GM10266 (cell line): ENCODE measurements around the gene NR3C1.

Experiments
- DNase-seq: peaks from one replicate; pipeline ENCODE4 v3.0.0; 2012; ENCODE audit errors: extremely low spot score
- CTCF ChIP-seq: IDR thresholded peaks from 2 replicates; pipeline ENCODE4 v1.5.1; 2012; ENCODE audit warnings: mild to moderate bottlenecking, low read depth; ENCODE audit not compliant: control insufficient read depth, insufficient read depth; ENCODE audit errors: missing control alignments

NR3C1 gene

DNA sequence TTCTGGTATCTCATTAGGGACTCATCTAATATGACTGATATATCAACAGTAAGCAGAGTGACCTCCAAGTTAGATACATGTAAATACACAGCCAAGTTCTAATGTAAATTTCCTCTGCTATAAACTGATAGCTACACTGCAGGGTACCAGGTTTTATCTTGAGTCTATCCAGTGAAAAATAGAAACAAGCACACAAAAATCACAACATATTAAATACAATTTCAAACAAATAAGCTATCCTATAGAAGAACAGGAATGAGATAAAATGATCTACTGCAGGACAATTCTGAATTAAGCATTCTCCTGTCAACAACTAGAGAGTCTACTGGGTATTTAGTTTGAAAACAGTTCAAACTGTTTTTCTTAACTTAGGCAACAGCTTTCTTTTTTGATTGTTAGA lies 42.7 kb downstream of the NR3C1 start:
- no peak for TF ChIP-seq CTCF
- DNase-seq, result no peak

GRCh38 chr5:143359869-143360268 lies 43.6 kb downstream of the NR3C1 start:
- DNase-seq, result no peak
- no peak for TF ChIP-seq CTCF

GRCh38 chr5:143356855-143357583 lies 46.5 kb downstream of the NR3C1 start:
- no peak for TF ChIP-seq CTCF
- DNase-seq, result no peak

DNA sequence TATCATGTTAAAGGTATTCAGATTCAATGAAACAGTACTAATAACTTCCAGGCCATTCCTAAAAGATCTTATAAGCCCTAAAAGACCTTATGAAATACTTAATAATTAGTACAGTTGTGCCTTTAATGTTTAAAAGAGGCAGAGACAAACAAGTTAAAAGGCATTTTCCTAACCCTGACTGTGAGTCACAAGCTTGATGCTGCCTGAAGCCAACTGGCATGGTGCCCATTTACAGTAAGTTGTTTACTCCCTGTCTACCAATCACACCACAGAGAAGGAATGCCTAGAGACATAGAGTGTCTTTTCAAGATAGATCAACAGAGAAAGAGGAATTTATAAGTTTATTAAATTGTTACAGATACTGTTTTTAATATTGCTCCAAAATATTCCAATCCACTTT lies 47.8 kb downstream of the NR3C1 start:
- TF ChIP-seq CTCF, result no peak
- no peak for DNase-seq

- TF ChIP-seq CTCF, result no peak
- DNase-seq, result no peak
These were observed 49.5 kb downstream of the NR3C1 start for GRCh38 chr5:143354025-143354424.

- no peak for TF ChIP-seq CTCF
- no peak for DNase-seq
These were observed 50.8 kb downstream of the NR3C1 start for GRCh38 chr5:143352691-143353090.

DNA sequence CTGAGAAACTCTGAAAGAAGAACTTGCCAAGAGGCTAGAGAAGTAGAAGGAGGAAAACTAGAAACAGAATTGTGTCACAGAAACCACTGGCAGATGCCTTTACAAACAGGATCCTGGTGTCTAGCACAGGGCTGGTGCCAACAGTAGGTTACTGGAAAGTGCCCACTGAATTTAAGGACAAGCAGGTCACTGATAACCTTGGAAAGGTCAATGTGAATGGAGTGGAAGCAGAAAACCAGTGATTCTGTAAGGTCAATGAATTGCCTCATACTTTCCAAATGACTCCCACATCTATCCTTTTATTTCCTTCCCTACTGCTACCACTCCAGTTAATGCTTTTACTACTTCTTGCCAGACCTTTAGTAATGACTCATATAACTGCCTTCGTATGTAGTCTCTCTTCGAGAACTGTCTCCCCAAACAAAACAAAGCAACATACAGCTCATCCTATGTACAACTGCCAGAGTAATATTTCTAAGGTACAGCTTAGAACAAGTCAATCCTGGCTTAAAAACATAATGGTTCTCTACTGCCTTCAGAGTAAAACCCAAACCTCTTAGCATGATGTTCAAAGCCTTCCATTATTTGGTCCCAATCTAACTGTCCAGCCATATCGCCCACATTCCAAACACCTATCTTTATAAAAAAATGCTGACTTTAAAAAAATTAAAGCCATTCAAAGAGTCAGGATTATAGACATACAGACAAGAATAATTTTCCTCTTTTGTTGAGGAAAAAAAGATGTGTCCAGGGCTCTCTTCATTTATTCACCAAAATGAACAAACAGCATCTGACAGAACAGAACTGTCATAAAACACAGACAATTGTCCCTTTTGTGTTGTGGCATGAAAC lies 52.5 kb downstream of the NR3C1 start:
- TF ChIP-seq CTCF, result no peak
- no peak for DNase-seq
